ENCODE results near the gene MLH3. TPM values are rescaled to one million over a fixed set of nuclear protein-coding genes. Genes with fewer than 3 reads are reported as not detected.

The MLH3 gene
- total RNA-seq, 1 donor from 2014 or later, result 10.4 TPM

DNA sequence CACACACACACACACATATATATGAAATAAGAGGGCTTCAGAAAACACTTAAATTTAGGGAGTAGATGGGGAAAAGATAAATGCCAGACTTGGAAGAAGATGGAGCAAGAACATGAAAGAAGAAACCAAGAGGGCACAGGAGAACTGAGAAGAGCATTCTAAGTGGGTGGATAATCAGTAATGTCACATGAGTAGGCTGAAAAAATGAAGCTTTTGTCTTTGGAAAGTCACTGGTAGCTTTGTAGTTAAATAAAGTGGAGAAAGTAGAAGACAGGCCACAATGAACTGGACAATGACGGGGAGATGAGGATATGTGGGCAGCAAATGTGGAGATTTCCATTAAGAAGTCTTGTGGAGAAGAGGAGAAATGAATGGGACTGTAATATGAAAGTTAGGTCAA lies 15.9 kb upstream of the MLH3 start:
- no peak for ATAC-seq
- no peak for DNase-seq (ENCODE audit: low spot score)

DNA sequence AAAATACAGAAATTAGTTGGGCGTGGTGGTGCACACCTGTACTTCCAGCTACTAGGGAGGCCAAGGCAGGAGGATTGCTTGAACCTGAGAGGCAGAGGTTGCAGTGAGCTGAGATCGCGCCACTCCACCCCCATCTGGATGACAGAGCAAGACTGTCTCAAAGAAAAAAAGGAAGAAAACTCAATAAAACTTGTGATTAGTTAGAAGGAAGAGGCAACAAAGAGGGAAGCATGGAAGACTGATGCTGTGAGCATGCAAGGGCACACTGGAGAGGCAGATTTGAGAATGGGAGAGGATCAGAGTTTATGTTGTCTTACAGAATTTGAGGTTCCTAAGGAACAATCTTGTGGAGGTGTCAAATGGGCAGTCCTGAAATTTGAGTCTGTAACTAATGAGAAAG lies 15.4 kb upstream of the MLH3 start:
- DNase-seq (ENCODE audit: low spot score) (no peak), ATAC-seq (no peak)

DNA sequence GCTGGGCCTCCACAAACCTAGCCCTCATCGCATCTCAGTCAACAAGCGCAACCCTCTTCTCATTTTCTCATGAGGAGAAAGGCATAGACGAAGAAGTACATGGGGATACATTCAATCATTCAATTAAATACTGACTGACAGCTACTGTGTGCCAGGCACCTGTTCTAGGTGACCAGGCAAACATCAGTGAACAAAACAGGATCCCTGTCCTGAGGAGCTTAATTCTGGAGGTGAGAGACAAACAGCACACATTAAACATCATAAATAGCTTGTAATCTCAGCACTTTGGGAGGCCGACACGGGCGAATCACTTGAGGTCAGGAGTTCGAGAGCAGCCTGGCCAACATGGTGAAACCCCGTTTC lies 12.9 kb upstream of the MLH3 start:
- DNase-seq (ENCODE audit: low spot score), result no peak
- no peak for ATAC-seq

DNA sequence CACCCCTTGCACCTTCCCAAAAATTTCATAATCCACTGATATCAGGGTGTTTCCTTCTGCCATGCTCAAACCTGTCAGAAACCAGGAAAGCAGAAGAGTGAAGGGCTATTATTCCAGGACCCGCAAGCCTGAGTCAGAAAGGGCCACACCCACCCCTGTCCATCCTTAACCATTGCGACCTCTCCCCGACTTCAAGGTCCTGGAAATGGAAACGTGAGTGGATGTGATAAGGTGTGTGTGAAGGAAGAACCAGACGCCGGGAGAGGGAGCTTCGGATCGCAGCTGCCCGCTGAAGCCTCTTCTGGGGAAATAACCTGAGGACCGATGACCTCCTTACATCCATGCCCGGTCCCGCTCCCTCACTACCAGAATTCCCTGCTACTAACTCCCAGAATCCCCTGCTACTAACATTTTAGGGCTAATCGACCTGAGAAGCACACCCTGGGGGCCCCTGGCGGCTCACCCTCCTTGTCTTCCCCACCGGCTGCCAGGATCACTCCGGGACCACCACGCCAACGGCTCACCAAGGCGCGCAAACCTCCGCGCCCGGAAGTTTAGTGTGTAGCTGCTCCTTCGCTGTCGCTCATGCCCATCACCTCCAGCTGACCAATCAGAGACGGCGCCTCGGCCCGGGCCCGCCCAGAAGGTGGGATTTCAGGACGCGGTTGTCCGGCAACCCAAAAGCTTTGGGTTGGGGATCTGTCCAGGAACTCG lies 12.4 kb upstream of the MLH3 start, which contains the start of gene ACYP1:
ACYP1 (minus strand) TSS at position 534 of the 714 bp plus-strand sequence; CDS start at position 63, 471 bp downstream.
- peak; percentile 95 for DNase-seq (ENCODE audit: low spot score)
- peak; percentile 99 for ATAC-seq

DNA sequence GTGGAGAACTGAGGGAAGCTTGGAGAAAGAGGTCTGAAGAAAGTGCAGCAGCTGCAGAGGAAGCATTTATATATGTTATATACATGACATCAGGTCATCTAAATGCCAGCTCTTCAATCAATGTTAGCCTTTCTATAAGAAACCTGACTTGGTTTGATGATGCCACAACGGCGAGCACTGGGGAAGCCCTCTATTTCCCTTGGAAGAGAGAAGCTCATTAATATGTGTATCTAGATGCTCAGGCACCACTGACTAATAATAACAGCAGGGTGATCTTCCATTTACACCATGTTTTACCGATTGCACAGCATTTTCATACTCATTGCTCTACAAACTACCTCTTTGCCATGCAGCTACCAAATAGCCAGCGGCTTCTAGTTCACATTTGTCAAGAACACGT lies 11.7 kb upstream of the MLH3 start:
- DNase-seq (ENCODE audit: low spot score) (no peak), ATAC-seq (no peak)

DNA sequence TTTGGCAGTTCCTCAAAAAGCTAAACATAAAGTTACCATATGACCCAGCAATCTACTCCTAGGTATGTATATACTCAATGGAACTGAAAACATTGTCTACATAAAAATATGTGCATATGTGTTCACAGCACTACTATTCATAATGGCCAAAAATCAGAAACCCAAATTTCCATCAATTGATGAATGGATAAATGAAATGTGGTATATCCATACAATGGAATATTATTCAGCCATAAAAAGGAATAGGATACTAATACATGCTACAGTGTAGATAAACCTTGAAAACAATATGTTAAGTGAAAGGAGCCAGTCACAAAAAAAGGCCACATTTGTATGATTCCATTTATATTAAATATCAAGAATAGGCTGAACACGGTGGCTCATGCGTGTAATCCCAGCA lies 9.2 kb upstream of the MLH3 start:
- ATAC-seq, result no peak

DNA sequence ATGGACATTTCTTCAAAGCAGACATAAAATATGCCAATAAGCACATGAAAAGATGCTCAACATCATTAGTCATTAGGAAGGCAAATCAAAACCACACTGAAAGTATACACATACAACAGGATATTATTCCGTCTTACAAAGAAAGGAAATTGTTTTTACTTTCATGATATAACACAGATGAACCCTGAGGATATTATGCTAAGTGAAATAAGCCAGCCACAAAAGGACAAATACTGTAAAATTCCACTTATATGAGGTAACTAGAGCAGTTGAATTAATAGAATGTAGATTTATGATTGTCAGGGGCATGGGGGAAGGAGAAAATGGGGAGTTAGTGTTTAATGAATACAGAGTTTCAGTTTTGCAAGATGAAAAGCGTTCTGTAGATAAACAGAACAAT lies 8.4 kb upstream of the MLH3 start:
- ATAC-seq, result no peak
- no peak for DNase-seq (ENCODE audit: low spot score)

More for the DNA sequence above, 9.2 kb upstream of the MLH3 start:
- no peak for DNase-seq (ENCODE audit: low spot score)

DNA sequence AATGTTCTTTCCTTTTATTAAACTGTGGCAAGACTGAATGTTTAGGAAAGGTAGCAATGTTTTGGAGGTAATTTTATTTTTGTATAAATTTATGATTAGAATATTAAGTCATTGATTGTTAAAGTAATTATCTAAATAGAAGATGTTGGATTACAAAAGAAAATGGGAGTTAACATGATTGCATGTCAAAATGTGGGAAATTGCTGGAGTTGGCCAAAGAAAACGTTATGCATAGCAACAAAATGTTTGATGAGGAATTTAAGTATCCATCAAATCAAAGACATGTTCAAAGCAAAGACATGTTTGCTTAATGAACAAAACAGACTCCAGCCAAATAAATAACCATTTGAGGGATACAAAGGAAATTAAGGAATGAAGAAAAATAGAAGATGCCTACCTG lies 3.2 kb upstream of the MLH3 start:
- no peak for DNase-seq (ENCODE audit: low spot score)
- no peak for ATAC-seq

DNA sequence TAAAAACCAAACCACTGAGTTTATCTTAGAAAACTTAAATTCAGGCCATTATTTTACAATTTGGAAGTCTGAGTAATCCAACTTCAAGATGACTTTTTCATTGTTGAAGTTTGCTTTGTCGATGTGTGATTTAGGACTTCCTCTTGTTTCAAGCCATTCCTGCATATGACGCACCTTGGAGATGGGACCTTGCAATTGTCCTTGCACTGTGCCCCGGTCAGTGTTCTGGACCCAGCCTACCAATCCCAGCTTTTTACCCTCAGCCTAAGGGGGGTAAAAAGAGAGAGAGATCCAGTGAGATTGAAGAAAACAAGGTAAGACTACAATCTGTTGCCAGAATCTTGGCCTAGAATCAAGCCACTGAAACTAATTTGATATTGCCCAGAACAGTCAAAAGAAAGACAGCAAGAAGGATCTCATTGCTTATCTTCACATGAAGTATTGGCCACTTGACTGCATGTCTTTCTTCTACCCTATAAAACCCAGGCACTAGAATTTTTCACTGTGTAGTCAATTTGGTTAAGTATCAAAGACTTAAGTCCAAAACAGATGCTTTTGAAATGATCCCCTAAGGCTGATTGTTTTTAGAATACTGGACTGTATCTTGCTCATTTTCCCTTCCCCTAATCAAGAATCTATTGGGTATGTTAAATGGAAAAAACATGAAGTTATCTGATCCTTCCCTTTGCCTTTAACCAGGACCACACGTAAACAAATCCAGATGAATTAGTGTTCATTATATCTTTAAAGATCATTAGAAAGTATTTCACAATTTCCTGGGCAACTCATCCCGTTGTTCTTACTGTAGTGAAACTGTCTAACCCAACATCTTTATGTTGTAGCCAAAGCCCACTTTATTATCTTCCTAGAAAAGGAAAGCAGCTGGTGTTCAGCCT lies 2.4 kb upstream of the MLH3 start:
- ATAC-seq (no peak), DNase-seq (ENCODE audit: low spot score) (no peak)

DNA sequence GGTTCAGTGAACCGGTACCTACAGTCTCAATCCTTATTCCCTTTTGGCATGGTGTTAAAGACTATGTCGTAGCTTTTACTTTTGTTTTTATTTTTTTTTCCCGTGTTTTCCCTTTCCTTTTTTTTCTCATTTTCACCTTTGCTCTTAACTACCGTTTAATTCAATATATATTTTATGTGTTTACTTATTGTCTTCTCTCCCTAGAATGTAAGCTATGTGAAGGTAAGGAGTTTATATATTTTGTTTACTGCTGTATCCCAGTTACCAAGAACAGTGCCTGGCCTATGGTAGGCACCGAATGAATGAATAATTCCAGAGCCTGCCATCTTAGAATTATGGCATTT lies 261 bp upstream of the MLH3 start:
- no peak for ATAC-seq
- no peak for DNase-seq (ENCODE audit: low spot score)

DNA sequence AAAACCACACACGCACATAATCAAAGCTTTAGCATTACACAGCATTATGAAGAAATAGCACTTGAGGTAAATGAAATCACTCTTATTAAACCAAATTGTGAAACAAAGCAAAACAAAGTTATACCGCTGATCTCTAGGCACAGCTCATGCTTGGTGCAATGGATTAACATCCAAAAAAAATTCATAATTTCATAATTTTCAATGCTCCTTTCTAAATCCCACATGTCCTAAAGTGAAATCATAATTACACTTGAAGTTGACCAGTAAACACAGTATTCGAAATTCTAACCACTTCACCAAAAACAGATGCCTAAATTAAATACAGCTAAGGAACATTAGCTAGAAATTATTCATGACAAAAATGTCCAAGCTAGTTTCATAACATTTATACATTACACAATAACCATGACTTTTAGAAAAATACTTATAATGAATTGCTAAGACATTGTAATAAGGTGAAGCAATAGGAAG lies 1.5 kb downstream of the MLH3 start:
- DNase-seq (ENCODE audit: low spot score) (no peak), ATAC-seq (no peak)

DNA sequence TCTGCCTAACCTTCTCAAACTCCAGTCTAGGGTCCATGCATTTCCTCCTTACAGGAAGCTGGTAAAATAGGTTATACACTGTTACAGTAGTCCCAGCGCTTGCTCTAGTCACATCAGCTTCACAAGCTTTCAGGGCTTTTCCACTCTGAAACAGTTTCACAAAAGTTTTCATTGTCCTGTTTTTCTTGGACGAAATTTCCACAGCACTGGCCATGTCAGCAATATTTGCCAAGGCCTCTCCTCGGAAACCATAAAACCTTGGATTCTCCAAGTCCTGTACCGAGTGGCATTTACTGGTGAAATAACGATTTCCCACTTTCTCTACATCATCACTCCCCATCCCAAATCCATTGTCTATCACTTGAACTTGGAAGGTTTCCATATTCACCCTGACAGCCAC lies 2.1 kb downstream of the MLH3 start:
- ATAC-seq (no peak), DNase-seq (ENCODE audit: low spot score) (no peak)

DNA sequence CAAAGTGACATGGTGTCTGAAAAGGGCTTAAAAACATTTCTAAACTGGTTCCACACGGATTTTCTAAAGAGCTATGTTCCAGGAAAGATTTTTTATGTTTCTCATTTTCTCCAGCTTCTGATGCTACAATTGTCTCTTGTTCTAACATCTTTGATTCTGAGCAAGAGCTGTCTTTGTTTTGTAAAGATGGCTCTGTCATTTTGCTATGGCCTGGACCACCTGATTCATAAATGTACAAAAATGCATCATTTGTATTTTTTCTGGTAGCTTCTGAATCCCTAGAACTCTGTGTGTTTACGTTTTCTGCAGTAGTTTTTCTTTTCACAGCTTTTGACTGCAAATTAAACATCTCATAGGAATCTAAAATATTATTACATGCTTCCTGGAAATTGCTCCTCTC lies 3.2 kb downstream of the MLH3 start:
- DNase-seq (ENCODE audit: low spot score) (no peak), ATAC-seq (no peak)

DNA sequence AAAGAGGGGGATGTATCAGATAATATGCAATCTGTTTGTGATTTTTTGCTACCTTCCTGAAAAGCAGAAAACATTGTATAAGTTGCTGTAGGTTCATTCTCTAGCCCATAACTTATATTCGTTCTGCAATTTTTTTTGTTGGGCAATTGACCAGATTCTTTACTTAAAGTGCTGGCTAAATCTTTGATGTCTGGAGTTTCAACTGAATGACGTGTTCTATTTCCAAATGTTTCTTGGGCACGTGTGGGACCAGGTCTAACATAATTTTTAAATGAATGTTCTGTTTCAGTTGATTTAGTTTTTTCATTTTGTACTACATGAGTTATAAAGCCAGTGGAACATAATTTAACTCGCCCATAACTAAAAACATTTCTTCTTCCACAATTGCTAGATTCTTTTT lies 3.8 kb downstream of the MLH3 start:
- ATAC-seq (no peak), DNase-seq (ENCODE audit: low spot score) (no peak)

DNA sequence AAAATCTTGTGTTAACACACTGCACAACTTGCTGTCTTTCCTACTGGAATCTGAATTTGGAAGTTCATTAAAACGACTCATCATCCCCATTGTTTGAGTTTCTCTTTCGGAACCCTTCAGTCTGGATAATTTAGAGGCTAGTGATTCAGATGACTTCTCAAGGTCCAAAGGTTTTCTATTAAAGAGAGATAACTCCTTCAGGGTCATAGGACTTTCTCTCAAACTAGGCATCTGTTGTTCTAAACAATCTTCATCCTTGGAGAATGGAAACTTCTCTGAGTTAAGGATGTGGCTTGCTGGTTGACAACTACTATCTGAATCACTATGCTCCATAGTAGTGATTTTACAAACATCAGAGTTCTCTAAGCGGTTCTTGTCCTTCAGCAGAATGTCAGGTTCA lies 4.4 kb downstream of the MLH3 start:
- ATAC-seq, result no peak

DNA sequence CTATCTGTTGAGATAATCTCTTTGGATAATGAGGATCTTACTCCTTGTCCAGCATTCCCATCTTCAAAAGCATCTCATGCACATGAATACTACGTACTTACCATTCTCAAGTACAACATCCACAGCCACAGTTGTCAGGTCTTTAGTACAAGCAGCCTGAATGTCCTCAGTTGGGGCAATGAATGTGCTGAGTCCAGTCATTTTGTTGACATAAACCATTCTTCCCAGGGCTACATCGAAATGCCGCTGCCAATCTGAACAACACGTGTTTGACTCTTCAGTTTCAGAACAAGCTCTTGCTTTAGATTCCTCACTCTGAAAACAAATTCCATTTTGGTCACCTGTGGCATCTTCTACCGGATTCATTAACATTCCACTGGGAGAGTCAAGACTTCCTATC lies 5.0 kb downstream of the MLH3 start:
- peak; percentile 36 for ATAC-seq
- no peak for DNase-seq (ENCODE audit: low spot score)

More for the DNA sequence above, 4.4 kb downstream of the MLH3 start:
- DNase-seq (ENCODE audit: low spot score), result no peak

DNA sequence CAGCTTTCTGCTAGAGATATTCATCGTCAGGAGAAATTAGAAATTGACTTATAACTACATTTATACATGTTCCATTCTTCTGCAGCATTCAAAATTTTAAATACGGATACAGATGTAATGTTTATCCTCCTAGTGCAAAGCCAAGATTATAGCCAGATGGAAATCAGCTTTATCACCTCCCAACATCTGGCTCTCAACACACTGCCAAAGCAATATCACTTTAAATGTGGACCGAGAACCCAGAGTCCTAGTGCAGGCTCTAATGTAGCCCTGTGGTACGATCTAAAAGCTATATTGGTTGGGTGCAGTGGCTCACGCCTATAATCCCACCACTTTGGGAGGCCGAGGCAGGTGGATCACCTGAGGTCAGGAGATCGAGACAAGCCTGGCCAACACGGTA lies 6.5 kb downstream of the MLH3 start:
- ATAC-seq (no peak), DNase-seq (ENCODE audit: low spot score) (no peak)

DNA sequence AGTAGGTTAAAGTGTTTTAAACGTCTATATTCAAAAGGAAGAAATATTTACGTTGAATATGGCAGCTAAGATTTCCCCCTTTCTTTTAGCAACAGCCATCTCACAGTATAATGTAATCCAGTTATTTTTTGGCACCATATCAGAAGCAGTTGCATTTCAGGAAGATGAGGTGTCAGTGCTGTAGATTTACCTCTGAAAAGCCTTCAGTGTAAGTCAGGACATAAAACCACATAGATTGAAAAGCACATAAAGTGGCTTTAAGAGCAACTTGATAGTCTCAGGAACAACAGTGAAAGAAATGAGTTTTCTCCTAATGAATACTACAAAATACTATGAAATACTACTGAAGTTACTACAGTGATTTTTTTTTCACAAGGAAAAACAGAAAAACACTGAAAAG lies 6.9 kb downstream of the MLH3 start:
- ATAC-seq (no peak), DNase-seq (ENCODE audit: low spot score) (no peak)

DNA sequence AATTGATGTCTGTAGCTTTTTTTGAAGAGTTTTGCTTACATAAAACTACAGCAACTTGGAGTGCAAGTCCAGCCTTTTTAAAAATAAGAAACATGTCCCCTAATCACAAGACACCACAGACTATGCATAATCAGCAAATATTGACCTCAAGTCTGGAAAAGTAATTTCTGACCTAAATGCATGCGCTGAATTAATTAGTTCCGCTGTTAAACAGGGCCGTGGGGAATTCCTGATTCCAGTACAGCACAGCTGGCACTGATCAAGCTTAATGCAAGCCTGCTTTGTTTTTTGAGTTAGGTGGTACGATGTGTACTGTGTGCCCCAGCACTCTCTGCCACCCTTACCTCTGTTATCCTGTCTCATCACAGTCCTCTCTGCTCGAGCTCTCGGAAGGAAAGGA lies 9.2 kb downstream of the MLH3 start:
- DNase-seq (ENCODE audit: low spot score) (no peak), ATAC-seq (peak; percentile 53)

DNA sequence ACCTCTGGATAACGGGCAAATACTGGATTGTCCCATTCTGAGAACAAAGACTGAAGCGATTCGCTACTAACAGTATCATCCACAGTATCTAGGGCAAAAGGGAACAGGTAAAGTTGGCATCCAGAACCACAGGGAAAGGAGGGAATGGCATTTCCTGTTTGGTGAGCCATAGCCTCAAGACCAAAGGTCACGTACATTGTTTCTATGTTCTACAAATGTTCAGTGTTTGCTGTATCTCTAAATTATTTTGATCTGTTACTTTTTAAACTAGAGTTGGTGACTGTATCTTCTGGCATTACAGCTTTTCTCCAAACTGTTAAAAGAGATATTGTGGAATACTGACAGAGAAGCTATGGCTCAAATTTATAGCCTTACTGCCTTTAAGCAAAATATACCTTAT lies 9.7 kb downstream of the MLH3 start:
- DNase-seq (ENCODE audit: low spot score), result no peak
- peak; percentile 96 for ATAC-seq

DNA sequence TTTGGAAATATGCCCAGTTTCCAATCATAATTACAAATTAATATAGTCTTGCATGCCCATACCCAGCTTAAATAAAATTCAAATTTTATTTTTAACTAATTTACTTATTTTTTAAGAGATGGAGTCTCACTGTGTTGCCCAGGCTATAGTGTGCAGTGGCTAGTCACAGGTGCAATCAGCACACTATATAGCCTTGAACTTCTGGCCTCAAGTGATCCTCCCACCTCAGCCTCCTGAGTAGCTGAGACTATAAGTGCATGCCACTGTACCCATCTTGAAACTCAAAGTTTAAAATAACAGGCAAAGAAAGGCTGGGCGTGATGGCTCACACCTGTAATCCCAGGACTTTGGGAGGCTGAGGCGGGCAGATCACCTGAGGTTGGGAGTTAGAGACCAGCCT lies 10.3 kb downstream of the MLH3 start:
- DNase-seq (ENCODE audit: low spot score) (no peak), ATAC-seq (no peak)

DNA sequence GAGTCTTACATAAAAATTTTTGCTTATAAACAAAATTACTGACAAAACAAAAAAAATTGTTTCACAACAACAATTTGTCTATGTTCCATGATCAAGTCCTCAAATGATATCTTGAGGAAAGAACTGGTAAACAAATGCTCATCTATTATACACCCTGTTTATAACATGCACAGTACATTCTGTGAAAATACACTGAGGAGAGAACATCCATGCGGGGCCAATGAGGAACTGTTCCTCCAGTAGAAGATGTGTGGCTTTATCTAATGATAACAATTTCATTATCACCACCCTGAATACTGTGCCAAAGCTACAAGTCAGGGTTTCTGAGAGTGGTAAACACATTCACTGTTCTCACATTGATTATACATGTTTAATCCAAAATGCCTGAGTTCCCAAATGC lies 10.8 kb downstream of the MLH3 start:
- ATAC-seq, result no peak
- DNase-seq (ENCODE audit: low spot score), result no peak

Data from left lobe of liver (tissue), 2 donors.